NCI-H146 treated with DMSO at 0.1 percent for 48 hours (cell line): ENCODE data around the gene NTF3.

ENCODE experiments used
- DNase-seq: peaks from one replicate; lab custom pipeline; 2025; ENCODE audit not compliant: unreplicated experiment; lab: John Stamatoyannopoulos, UW

Gene NTF3

GRCh38 chr12:5430641-5431603 lies 986 bp upstream of the NTF3 start:
- no peak for DNase-seq

GRCh38 chr12:5433081-5433844 lies 1.4 kb downstream of the NTF3 start:
- DNase-seq: peak; percentile 66

- no peak for DNase-seq
Measured at GRCh38 chr12:5433845-5434646, 2.1 kb downstream of the NTF3 start.

- DNase-seq: no peak
Measured at GRCh38 chr12:5434647-5435560, 3.0 kb downstream of the NTF3 start.

- DNase-seq: no peak
Measured at GRCh38 chr12:5437182-5437583, 5.3 kb downstream of the NTF3 start.

GRCh38 chr12:5437589-5437988 lies 5.7 kb downstream of the NTF3 start:
- DNase-seq: no peak

- no peak for DNase-seq
Measured at GRCh38 chr12:5438671-5439200, 6.8 kb downstream of the NTF3 start.

GRCh38 chr12:5439371-5439771 lies 7.5 kb downstream of the NTF3 start:
- peak; percentile 78 for DNase-seq

GRCh38 chr12:5439788-5440300 lies 7.9 kb downstream of the NTF3 start:
- DNase-seq: no peak

GRCh38 chr12:5440978-5441377 lies 9.1 kb downstream of the NTF3 start:
- no peak for DNase-seq

- DNase-seq: no peak
Measured at GRCh38 chr12:5441497-5442236, 9.8 kb downstream of the NTF3 start.

- DNase-seq: peak; percentile 76
Measured at GRCh38 chr12:5442251-5443006, 10.5 kb downstream of the NTF3 start.

GRCh38 chr12:5444520-5444919 lies 12.6 kb downstream of the NTF3 start:
- DNase-seq: no peak

GRCh38 chr12:5447320-5447719 lies 15.4 kb downstream of the NTF3 start:
- no peak for DNase-seq

- DNase-seq: no peak
Measured at GRCh38 chr12:5451251-5451650, 19.3 kb downstream of the NTF3 start.

GRCh38 chr12:5452569-5452968 lies 20.7 kb downstream of the NTF3 start:
- no peak for DNase-seq

GRCh38 chr12:5453466-5453865 lies 21.6 kb downstream of the NTF3 start:
- no peak for DNase-seq

GRCh38 chr12:5455045-5455444 lies 23.1 kb downstream of the NTF3 start:
- DNase-seq: no peak
